Stimulated activated naive CD8-positive, alpha-beta T cell treated with anti-CD3 and anti-CD28 coated beads, Interleukin-15, amount 100 ng/mL, for 72 hours (primary cell): ENCODE data around the gene PLCB4.

Experiments used
- ATAC-seq: fragments of 150-1000 bp; cut with Tn5 transposase; 2 replicates; pipeline ENCODE4 v1.10.0; 2021; ENCODE audit warnings: mild to moderate bottlenecking, moderate library complexity
- DNase-seq, 2 donors: peaks; one replicate each; pipeline ENCODE4 v3.0.0; 2021 to 2022
- H3K27ac Mint-ChIP-seq, 2 donors: one replicate each; pipeline ENCODE4 v1.8.0; 2022; ENCODE audit warnings: mild to moderate bottlenecking in 2 of 2, mixed read lengths in 2 of 2, moderate library complexity in 2 of 2
- H3K27me3 Mint-ChIP-seq: one replicate; pipeline ENCODE4 v1.8.0; 2022; ENCODE audit warnings: mixed read lengths
- H3K4me1 Mint-ChIP-seq: one replicate; pipeline ENCODE4 v1.8.0; 2022; ENCODE audit warnings: mild to moderate bottlenecking, mixed read lengths
- H3K4me3 Mint-ChIP-seq, 2 donors: one replicate each; pipeline ENCODE4 v1.8.0; 2022; ENCODE audit warnings: mild to moderate bottlenecking in 2 of 2, mixed read lengths in 2 of 2, moderate library complexity in 1 of 2
- H3K9me3 Mint-ChIP-seq, 2 donors: one replicate each; pipeline ENCODE4 v1.8.0; 2022; ENCODE audit warnings: mixed read lengths in 2 of 2

PLCB4 gene

DNA sequence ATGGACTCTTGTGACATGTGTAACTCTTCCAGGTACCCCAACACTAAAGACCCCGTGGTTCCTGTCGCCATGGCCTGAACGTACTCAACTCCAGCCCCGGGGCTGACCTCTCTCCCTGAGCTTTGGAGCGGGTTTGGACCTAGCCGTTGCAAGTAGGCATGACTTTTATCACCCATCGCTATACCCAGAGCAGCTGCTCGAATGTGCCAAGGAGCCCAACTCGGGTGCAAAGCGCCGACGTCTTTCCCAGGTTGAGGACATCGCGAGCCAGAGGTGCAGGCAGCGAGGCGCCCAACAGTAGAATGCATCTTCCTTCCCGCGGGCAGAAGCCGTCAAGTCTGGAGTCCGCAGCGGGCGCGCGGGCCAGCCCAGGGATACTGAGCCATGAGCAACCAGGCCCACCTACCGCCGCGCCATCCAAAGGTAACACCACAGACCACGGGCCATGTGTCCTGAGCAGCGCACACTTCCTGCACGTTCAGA lies 439.9 kb downstream of the PLCB4 start:
- H3K4me1 Mint-ChIP-seq: peaks cover 5% of the 10 kb centered on the region
- H3K4me3 Mint-ChIP-seq: no peak overlapping the region
- no peaks in the 10 kb centered on the region for H3K9me3 Mint-ChIP-seq
- no peak for DNase-seq
- H3K27me3 Mint-ChIP-seq: peaks cover 70% of the 10 kb centered on the region
- no peak for ATAC-seq
- no peak overlapping the region for H3K27ac Mint-ChIP-seq

DNA sequence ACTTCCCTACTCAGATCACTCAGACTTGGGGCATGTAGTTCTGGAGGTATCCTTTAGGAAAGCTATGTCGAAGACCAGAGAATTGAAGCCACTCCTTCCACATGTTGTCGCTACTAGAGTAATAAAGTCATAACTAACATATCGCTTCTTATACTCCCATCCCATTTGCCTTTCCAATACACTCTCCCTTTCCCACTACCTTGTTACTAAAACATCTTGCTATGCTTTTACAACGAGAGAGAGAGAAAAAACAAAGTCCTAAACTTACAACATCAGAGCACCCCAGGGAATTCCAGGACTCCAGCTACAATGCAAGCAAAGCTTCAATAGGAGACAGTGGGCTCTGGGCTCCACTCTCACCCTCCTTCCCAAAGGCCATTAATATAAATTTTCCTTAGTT lies 440.4 kb downstream of the PLCB4 start:
- Mint-ChIP-seq H3K27me3 (peaks cover 75% of the 10 kb centered on the region), H3K27ac (no peak overlapping the region), H3K4me1 (peaks cover 5% of the 10 kb centered on the region), H3K9me3 (no peaks in the 10 kb centered on the region), H3K4me3 (no peak overlapping the region)
- no peak for ATAC-seq
- no peak for DNase-seq

DNA sequence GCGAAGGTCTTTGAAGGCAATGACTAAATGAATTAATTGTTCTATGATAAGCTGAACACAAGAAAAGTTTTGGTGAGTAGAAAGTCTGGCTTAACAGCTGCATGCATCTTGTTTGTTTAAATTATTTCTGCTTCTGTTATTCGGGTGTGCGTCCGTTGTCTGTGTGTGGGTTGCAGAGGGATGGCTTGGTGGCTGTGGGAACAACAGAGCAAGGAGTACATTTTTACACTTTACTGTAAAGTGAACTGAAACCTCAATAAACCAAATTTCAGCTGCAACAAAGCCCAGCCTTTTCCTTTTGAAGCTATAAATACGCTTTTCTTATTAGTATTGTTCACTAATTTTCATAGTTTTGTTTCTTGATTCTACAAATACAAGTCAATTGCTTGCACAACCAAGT lies 442.0 kb downstream of the PLCB4 start:
- Mint-ChIP-seq H3K4me1 (peaks cover 5% of the 10 kb centered on the region), H3K9me3 (no peaks in the 10 kb centered on the region), H3K27ac (no peak overlapping the region), H3K27me3 (peaks cover 87% of the 10 kb centered on the region), H3K4me3 (no peak overlapping the region)
- ATAC-seq: no peak
- DNase-seq: no peak

DNA sequence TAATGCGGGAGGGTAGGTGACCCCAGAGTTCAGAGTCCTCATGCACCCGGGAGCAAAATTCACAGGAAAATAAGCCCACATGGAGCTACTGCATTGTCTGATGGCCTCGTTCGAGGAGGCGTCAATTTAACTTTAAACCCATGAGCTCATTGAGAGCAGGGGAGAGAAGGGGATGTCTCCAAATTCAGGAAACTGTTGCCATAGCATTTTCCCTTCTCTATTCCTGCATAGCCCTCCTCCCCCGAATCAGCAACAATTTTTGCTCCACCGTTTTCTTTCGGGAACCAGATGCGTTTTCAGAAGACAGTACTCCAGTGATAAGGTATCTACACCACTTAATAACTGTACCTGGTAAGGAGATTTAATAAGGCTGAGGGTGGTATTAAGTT lies 445.2 kb downstream of the PLCB4 start:
- Mint-ChIP-seq H3K27ac (no peak overlapping the region), H3K27me3 (peaks cover 87% of the 10 kb centered on the region), H3K4me3 (no peak overlapping the region), H3K9me3 (no peaks in the 10 kb centered on the region), H3K4me1 (peaks cover 4% of the 10 kb centered on the region)
- ATAC-seq (no peak), DNase-seq (no peak)

DNA sequence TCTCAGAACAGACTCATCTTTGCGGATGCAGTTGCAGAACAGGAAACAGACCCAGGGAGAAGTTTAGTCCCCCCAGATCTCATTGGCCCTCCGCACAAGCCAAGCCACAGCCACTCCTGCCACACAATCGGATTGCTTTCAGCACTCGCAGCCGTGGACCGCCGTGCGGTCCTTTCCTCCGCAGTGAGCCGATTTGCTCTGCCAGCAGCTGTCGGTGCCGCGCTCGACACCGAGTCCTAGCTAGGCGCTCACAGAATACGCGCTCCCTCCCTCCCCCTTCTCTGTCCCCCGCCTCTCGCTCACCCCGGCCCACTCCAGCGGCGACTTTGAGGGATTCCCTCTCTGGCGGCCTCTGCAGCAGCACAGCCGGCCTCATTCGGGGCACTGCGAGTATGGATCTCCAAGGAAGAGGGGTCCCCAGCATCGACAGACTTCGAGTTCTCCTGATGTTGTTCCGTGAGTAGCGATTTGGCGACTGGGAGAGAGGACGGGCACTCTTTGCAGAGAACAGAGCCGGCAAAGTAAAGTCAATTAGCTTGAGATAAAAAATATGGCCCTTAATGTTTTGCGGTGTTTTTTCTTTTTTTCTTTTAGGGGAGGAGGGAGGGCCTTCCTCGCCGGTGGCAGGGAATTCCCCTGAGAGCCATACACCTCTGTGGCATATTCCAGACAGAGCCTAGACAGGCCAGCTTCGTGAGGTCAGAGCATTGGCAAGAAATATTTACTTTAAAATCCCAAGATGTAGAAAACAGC lies 445.8 kb downstream of the PLCB4 start, which contains the start of gene LAMP5:
TSS of gene LAMP5 (plus strand) at position 130 of the 753 bp plus-strand sequence. CDS start at position 393, 263 bp downstream.
- DNase-seq (no peak), ATAC-seq (peak; percentile 33)
- Mint-ChIP-seq H3K4me1 (no peaks in the 10 kb centered on the region), H3K27me3 (peaks cover 82% of the 10 kb centered on the region), H3K27ac (no peak within 1 kb of the TSS), H3K9me3 (no peaks in the 10 kb centered on the region), H3K4me3 (no peak within 1 kb of the TSS)

DNA sequence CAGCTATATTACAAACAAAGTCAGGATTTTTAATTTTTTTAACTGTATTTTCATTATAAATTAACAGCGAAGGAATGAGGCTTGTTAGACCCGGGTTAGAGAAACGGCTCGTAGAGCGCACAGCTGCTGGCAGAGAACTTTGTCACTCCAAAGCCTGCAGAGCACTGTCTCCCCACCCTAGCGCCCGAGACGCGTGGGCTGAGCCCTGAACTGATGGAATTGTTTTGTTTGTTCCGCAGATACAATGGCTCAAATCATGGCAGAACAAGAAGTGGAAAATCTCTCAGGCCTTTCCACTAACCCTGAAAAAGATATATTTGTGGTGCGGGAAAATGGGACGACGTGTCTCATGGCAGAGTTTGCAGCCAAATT lies 446.3 kb downstream of the PLCB4 start:
- DNase-seq (no peak), ATAC-seq (no peak)
- Mint-ChIP-seq H3K4me3 (no peak overlapping the region), H3K27me3 (peaks cover 82% of the 10 kb centered on the region), H3K27ac (no peak overlapping the region), H3K4me1 (no peaks in the 10 kb centered on the region), H3K9me3 (no peaks in the 10 kb centered on the region)

DNA sequence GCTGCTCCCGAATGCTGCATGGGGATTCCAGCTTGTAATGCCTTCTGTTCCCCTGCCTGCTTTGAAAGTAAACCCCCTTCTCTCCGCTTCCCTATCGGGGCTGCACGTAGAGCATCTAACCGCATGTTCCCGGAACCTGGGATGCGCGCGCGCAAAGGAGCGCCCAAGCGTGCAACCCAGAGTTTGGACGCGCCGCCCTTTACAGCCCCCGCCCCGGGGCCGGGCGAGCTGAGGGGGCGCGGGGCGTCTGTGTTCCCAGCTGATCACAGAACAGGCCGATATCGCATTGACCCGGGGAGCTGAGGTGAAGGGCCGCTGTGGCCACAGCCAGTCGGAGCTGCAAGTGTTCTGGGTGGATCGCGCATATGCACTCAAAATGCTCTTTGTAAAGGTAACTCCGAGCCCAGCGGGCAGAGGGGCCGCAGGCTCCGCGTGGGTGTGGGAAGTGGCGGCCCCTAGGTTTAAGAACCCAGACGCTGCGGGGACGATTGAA lies 446.9 kb downstream of the PLCB4 start:
- no peak for DNase-seq
- no peak for ATAC-seq
- no peak overlapping the region for H3K27ac Mint-ChIP-seq
- H3K4me1 Mint-ChIP-seq: no peaks in the 10 kb centered on the region
- no peak overlapping the region for H3K4me3 Mint-ChIP-seq
- H3K27me3 Mint-ChIP-seq: peaks cover 84% of the 10 kb centered on the region
- no peaks in the 10 kb centered on the region for H3K9me3 Mint-ChIP-seq

DNA sequence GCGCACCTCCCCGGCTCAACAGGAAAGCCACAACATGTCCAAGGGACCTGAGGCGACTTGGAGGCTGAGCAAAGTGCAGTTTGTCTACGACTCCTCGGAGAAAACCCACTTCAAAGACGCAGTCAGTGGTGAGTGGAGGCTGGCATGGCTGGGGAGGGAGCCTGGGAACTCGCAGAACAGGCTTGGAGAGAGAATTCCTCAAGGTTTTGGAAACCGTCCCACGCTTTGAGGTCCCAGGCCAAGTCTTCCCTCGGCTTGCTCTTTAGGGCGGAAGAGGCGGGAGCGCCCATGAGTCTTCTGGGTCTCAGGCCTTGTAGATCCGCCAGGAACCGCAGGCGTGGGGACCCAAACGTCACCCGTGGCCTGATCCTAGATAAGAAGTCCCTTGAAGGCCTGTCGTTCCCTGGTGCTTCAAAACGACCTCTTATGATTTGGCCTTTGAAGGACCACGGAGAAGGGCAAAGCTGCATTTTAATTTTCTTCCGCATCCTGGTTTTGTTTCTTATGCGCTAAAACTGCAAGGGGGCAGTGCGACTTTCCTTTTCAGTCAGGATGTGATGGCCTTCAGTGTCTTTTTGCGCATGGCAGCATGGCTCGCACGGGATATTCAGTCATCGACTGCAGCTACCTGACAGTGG lies 447.5 kb downstream of the PLCB4 start:
- Mint-ChIP-seq H3K4me3 (no peak overlapping the region), H3K9me3 (no peaks in the 10 kb centered on the region), H3K27ac (no peak overlapping the region), H3K4me1 (no peaks in the 10 kb centered on the region), H3K27me3 (peaks cover 84% of the 10 kb centered on the region)
- DNase-seq: no peak
- no peak for ATAC-seq

DNA sequence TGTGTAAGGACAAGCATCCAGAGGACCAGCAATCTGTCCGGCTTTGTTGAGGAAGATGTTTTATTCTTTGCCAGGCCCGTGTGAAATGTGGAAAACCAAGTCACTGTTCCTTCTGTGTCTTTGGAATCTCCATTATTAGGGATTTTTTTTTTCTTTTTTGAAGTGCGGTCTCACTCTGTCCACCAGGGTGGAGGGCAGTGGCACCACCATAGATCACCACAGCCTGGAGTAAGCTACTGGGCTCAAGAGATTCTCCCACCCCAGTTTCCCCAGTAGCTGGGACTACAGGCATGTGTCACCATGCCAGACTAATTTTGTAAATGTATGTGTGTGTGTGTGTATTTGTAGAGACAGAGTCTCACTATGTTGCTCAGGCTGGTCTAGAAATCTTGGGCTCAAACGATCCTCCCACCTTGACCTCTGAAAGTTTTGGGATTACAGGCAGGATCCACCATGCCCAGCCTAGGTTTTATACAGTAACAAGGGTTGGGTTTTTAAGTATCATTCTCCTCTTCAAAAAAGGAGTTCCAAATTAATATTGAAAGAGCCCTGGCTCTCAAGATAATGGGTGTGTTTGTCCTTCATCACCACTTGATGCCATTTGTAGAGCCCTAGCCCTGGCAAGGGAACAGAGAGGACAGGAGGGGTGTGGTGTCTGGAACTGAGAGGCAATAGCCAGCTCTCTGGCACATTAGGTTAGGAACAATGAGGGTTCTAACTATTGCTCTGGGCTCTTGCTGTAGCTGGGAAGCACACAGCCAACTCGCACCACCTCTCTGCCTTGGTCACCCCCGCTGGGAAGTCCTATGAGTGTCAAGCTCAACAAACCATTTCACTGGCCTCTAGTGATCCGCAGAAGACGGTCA lies 448.6 kb downstream of the PLCB4 start:
- no peaks in the 10 kb centered on the region for H3K9me3 Mint-ChIP-seq
- ATAC-seq (no peak), DNase-seq (no peak)
- no peaks in the 10 kb centered on the region for H3K4me1 Mint-ChIP-seq
- H3K27me3 Mint-ChIP-seq: peaks cover 76% of the 10 kb centered on the region
- H3K4me3 Mint-ChIP-seq: no peak overlapping the region
- H3K27ac Mint-ChIP-seq: no peak overlapping the region

DNA sequence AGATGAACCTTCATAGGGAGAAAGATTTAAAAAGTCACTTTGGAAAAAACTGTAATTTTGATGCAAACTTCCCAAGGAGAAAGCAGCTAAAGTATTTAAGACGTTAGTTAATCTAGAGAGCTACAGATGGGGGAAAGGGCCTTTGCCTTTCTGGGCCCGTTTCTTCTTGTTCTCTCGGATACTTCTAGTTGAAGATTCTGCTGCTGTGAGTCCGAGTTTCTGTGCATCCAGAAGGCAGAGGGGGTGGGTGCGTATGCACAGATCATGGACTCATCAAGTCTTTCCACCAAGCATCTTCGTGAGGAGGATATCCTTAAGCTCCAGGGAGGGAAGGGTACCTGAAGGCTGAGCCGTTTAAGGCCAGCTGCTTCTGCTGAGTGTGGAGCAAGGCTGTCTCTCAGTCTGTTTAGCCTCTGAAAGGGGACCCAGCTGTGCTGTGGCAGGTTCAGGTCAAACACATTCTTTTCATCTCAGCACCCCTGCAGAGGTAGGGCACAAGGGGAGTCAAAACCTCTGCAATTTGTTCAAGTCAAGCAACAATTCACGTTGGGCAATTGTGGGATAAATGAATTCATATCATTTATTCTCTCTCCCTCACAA lies 449.8 kb downstream of the PLCB4 start:
- DNase-seq (no peak), ATAC-seq (no peak)
- Mint-ChIP-seq H3K4me1 (no peaks in the 10 kb centered on the region), H3K4me3 (no peak overlapping the region), H3K27me3 (peaks cover 72% of the 10 kb centered on the region), H3K9me3 (no peaks in the 10 kb centered on the region), H3K27ac (no peak overlapping the region)

DNA sequence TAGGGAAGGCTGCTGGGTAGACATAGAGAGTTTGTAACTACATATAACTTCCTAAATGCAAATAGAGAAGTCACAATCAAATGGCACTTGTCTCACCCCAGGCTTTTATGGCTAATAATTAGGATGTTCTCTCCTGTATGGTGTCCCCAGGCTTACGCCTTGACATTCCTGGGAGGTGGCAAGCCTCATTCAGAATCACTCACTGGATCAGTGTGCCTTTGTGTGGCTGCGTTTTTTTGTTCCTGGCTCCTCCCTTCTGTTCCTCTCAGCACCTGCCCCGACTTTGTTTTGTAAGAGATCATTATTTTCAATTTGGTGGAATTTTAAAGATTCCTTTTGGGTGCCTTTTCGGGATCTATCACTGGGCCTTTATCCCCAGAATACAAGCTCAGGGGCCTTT lies 451.2 kb downstream of the PLCB4 start:
- no peak for DNase-seq
- H3K27ac Mint-ChIP-seq: no peak overlapping the region
- peaks cover 59% of the 10 kb centered on the region for H3K27me3 Mint-ChIP-seq

DNA sequence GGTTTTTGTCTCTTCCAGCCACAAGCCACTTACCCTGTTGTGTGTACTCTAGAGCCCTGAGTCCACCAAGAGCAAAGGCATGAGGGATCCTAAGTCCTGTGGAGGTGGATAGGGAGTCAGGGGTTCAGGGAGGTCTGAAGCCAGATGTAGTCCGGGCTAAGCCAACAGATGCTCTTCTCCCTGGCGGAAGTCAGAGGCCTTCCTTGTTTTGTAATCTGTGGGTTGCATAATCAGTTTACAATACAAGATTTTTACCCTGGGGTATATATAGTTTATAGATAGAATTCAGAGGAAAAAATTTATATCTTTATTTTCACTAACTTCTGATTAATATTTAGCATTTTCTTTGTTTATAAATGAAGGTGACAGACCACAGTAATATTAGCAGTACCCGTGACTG lies 454.7 kb downstream of the PLCB4 start:
- H3K9me3 Mint-ChIP-seq: no peaks in the 10 kb centered on the region
- DNase-seq: no peak
- no peaks in the 10 kb centered on the region for H3K4me1 Mint-ChIP-seq
- peaks cover 23% of the 10 kb centered on the region for H3K27me3 Mint-ChIP-seq
- no peak overlapping the region for H3K4me3 Mint-ChIP-seq
- no peak for ATAC-seq
- H3K27ac Mint-ChIP-seq: no peak overlapping the region

More for the DNA sequence above, 451.2 kb downstream of the PLCB4 start:
- ATAC-seq: no peak
- no peaks in the 10 kb centered on the region for H3K9me3 Mint-ChIP-seq
- H3K4me3 Mint-ChIP-seq: no peak overlapping the region
- H3K4me1 Mint-ChIP-seq: no peaks in the 10 kb centered on the region
